ENCODE results near the gene BMP4. TPM values are rescaled to one million over a fixed set of nuclear protein-coding genes. Genes with fewer than 3 reads are reported as not detected.

BMP4 gene
- total and polyA plus RNA-seq, 2 of the 13 experiments (the other 11 are each of a cell fraction or from before 2014, with no cell fraction given): 56.4 to 169 TPM

GRCh38 chr14:53979747-53980642, 23.4 kb upstream of the BMP4 start (continued):
- TF ChIP-seq ZFP36L1 (CRISPR knock-in tag; IDR thresholded peaks at IDR 0.05) (no peak), NFATC3 (CRISPR knock-in tag; IDR thresholded peaks at IDR 0.05) (no peak), ZNF337 (CRISPR knock-in tag; IDR thresholded peaks at IDR 0.05; ENCODE audit: borderline replicate concordance, low read depth) (no peak), SNAPC5 (CRISPR knock-in tag; IDR thresholded peaks at IDR 0.05; ENCODE audit: borderline replicate concordance) (no peak), SNRNP70 (IDR thresholded peaks at IDR 0.05; ENCODE audit: low read depth, low read length) (no peak), KLF9 (CRISPR knock-in tag; IDR thresholded peaks at IDR 0.05; ENCODE audit: low read depth) (no peak), ZNF431 (CRISPR knock-in tag; IDR thresholded peaks at IDR 0.05; ENCODE audit: borderline replicate concordance, low read depth) (no peak), RNF219 (CRISPR knock-in tag; IDR thresholded peaks at IDR 0.05) (no peak), CSRNP1 (CRISPR knock-in tag; IDR thresholded peaks at IDR 0.05) (no peak), ZNF569 (CRISPR knock-in tag; IDR thresholded peaks at IDR 0.05; ENCODE audit: borderline replicate concordance) (no peak), HES4 (CRISPR knock-in tag; IDR thresholded peaks at IDR 0.05; ENCODE audit: borderline replicate concordance) (no peak), USF2 (IDR thresholded peaks at IDR 0.05; ENCODE audit: low read depth, low read length) (no peak), USF2 (CRISPR knock-in tag; IDR thresholded peaks at IDR 0.05; ENCODE audit: borderline replicate concordance) (no peak), HIC2 (CRISPR knock-in tag; IDR thresholded peaks at IDR 0.05; ENCODE audit: low read depth) (no peak), MBNL3 (CRISPR knock-in tag; conservative IDR thresholded peaks at IDR 0.05) (no peak), SP140L (CRISPR knock-in tag; IDR thresholded peaks at IDR 0.05; ENCODE audit: borderline replicate concordance) (no peak), DRAP1 (CRISPR knock-in tag; IDR thresholded peaks at IDR 0.05) (no peak), KLF6 (CRISPR knock-in tag; IDR thresholded peaks at IDR 0.05) (no peak), SRSF9 (IDR thresholded peaks at IDR 0.05; ENCODE audit: borderline replicate concordance, insufficient read depth, low read depth, low read length, poor library complexity, severe bottlenecking) (no peak), ZNF546 (CRISPR knock-in tag; conservative IDR thresholded peaks at IDR 0.05) (no peak)

All from HepG2 (cell line).